Measurements from ENCODE around the gene ZNF423.

The ZNF423 gene

GRCh38 chr16:49463529-49463928 is 392.4 kb downstream of the ZNF423 start:
- DNase-seq = peak; percentile 86

GRCh38 chr16:49462989-49463371 is 392.9 kb downstream of the ZNF423 start:
- peak; percentile 16 for DNase-seq

DNA sequence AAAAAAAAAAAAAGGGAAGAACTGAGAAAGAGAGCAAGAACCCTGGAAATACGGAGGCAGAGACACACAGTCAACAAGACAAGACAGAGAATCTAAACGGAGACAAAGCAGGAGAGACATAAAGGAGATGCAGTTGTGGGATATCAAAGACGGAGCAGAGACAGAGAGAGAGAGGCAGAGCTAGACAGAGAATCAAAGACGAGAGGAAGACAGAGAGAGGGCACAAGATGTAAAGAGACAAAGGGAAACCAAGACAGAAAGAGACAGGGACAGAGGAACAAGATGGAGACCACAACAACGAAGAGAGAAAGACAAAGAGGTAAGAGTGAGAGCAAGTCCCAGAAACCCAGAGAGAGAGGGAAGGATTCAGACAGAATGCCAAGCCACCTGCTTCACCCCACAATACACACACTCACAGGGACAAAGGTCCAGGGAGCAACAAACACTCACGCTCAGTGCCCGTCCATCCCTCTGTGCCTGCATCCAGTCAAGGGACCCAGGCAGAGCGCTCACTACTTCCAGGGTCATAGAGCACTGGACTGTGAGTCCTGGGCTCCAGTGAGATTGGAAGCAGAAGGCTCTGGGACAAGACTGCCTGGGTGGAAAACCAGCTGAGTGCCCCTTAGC is 393.4 kb downstream of the ZNF423 start:
- DNase-seq = no peak

GRCh38 chr16:49461517-49461951 is 394.4 kb downstream of the ZNF423 start:
- peak; percentile 9 for DNase-seq

DNA sequence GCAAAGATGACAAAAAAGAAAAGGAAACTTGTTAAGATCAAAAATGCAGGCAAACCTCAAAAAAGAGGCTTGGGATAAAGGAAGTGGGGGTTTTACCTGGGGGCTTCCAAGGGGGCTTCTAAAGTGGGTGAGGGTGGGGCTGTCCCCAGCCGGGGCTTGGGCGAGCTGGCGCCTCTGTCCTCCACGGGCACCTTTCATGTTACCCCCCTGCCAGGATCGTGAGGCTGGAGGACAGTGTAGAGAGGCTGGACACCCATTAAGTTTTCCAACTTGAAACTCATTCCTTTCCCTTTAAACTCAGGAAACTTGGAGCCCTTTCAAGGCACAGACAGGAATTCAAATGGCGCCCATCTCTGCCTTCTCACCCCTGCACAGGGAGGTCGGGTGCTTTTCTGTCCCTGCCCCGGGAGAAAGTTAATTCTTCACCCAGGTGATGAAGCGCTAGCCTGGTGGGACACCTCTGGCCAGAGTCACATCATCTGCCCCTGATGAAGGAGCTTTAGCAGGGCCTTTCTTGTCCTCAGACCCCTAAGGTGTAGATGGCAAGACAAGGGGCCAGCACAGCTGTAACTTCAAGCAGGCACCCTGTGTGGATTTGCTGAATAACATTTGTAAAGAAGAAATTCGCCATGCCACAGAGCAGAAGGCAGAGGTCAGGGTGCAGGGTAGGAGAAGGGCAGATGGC is 395.0 kb downstream of the ZNF423 start:
- DNase-seq = peak; percentile 11

- DNase-seq = peak; percentile 4
Observed at GRCh38 chr16:49459953-49460735, 395.8 kb downstream of the ZNF423 start.

DNA sequence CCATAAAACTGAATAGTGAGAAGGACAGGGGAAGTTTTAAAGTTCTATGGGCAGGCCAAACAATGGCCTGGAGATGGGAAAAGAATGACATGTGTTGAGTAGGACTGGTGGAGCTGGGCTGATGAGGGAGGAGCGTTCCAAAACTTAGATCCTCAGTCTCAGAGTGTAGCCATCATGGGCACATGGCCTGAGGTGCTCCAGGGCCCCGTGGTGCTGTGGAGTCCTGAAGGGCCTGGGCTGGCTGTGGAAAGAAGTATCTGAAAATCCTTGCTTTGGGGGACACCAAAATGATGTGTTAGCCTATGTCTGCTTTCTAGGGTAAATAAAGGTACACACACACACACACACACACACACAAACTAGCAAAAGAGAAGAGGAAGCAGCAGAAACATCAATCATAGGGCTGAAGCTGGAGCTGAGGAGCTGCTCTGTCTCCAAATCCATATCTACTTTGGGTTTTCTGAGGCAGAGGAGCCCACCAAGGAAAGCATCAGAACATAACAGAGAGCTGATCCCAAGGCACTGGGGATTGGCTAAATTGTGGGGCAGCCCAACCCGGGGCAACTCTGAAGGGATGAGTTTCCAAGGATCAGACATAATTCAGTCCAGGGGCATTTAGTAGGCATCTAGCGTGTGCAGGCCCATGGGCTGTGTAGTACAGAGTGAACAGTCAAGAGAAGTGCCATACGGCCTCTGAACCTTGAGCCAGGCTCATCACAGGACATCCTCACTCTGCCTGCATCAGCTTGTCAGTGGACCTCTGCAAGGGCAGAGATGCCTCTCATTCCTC is 397.1 kb downstream of the ZNF423 start:
- DNase-seq = no peak

DNA sequence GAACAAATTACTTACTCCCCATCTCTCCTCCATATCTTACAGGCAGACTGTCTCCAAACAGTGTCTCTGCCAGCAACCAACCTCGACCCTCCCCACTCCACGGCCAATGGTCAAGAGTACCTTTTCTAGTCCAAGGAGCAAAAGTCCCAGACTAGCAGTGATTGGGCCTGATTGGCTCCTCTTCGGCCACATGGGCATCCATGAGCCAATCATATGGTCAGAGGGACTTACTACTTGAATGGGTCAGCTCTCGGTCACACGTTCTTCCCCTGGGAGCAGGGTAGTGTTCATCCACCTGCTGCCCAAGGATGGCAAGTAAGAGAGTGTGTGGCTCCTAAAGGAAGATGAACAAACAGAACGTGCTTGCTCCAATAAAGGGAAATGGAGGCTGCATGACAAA is 397.7 kb downstream of the ZNF423 start:
- DNase-seq = no peak

GRCh38 chr16:49457196-49457595 is 398.7 kb downstream of the ZNF423 start:
- no peak for DNase-seq

- DNase-seq = peak; percentile 5
Observed at GRCh38 chr16:49456763-49457162, 399.1 kb downstream of the ZNF423 start.

DNA sequence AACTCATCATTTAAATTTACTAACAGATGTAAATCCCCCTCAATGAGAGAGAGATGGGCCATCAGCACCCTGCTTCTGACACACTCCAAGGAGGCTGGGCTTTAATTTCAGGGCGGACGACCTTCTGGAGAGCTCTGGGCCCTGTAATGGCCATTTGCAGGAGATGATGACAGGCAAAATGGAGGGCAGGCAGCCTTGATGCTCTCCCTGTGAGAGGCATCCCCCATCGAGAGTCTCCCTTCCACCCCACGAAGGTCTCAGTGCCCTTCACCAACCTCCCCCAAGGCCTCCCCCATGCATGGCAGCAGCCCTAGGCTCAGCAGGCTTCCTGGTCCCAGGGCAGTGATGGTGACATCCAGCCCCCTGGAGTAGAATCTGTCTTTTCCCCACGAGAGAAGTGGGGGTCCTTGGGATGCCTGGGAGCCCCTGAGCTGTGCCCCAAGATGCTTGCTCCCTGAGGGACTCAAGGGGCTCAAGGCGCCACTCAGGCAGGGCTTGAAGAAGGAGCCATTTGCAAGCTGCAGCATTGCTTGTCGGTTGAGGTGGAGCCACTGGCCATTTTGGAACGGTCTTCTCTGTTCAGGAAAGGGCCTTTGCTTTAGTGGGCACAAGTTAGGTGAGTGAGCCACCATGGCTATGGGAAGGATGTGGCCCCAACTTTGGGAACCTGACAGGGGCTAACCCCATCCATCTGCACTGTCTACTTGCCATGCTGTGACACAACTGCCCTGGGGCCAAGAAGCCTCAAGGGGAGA is 399.7 kb downstream of the ZNF423 start:
- peak; percentile 13 for DNase-seq

DNA sequence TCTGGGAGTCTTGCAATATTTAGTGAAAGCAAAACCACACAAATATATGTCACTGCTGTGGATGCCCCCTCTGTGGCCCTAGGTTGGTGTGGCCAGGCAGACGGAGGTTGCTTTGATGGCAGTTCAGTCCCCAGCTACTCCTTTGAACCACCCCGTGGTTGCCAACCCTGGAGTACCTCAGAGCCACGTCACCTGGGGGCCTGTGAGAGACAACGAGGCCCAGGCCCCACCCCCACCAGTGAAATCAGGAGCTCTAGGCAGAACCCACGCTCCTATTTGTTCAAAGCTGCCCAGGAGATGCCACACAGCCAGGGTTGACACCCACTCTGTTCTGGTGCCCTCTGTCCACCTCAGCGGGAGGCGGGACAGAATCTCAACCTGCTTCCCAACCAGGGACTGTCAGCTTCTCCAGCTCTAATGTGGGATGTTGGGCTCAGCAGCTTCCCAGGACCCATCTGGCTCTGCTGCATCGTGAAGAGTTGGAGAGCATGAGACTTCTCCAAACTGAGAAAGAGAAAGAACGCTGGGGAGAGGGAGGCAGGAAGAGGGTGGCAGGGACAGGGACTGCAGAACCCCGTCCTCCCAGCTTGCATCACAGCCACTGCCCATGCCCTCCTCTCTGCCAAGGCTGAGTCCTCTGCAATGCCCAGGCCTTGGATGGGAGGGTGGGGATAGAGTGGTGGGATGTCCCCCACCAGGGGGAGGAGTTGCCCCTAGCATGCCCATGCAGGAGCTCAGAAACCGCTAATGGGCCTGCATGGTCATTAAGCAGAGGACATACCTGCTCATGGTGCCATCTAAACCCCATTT is 400.5 kb downstream of the ZNF423 start:
- DNase-seq = peak; percentile 11

DNA sequence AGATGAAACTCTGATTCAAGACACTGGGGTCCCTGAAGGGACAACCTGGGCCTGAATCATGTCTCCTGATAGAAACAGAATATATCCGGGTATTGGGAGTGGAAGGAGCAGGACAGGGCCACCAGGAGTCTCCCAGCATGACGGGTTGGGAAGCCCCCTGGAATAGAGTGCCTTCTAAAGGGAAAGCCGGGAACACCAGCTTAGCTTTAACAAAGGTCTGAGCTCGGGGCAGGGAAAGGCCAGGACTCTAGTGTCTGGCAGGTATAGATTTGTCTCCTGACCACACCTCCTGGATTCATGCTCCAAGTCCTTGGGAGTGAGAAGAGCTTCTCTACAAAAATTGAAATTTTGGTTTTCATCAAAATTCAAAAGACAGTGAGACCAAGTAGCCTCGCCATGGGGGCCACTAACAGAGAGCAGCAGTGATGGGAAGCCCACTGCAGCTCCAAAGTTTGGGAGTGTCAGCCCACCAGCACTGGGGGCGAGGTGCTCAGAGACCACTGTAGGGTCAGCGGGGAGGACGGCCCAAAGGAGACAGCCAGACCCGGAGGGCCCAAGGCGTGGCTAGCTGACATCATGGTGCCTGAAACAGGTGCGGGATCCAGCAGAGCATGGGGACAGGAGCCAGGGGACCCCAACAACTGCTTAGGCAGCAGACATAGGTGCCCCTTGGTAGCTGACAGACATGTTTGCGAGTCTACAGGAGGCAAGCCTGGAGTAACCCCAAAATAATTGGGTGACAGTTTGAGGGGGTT is 401.3 kb downstream of the ZNF423 start:
- DNase-seq = peak; percentile 13

- DNase-seq = peak; percentile 7
Observed at GRCh38 chr16:49453983-49454382, 401.9 kb downstream of the ZNF423 start.

DNA sequence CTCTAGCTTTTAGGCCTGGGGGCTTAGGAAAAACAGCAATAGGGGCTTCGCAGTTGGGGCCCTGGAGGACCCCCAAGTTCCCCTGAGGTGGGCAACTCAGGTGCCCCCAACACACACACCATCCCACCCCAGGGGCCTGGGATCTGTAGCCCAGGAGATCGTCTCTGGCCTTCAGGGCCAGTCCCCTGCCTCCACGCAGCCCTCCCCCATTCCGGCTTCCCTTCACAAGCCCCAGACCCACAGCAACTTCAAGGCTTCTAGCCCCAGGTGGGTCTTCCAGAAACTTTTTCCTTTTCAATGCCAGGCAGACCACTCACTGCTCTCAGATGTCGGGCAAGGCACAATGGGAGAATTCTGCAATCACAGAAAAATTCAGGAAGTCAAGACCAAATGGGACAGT is 402.9 kb downstream of the ZNF423 start:
- no peak for DNase-seq

DNA sequence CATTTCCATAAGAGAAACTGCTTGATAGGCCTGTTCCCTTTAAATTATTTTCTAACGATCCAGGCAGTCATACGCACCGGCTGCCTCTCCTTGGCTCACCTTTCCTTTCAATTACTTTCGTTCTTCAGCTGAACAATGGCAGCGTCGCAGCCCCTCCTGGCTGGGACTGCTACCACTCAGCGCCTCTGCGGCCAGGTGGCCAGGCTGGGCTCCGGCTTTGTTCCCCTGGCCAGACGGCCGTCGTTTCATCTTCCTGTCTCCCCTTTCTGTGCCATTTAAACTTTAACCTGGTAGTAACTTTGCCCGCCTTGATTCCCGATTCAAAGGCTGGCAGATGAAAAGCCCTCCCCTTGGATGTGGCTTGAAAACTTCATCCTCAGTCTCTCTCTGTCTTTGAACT is 403.3 kb downstream of the ZNF423 start:
- peak; percentile 1 for DNase-seq

DNA sequence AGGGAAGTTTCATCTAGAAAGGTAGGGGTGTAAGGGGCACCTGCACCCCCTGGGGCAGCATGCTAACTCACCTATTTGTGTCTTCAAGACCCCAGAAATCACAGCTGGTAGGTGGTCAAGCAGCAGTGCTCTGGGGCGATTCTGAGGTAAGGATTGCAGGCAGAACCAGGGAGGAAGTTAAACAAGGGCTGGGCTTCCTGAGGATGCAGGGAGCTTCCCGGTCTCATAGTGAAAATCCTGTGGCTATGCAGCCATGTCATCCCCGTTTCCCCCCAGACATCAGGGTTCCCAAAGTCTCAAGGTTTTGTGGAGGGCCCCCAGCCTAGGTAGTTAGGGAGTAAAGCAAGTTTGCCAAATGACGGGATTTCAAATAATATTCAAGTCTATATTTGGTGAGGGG is 403.8 kb downstream of the ZNF423 start:
- peak; percentile 9 for DNase-seq

DNA sequence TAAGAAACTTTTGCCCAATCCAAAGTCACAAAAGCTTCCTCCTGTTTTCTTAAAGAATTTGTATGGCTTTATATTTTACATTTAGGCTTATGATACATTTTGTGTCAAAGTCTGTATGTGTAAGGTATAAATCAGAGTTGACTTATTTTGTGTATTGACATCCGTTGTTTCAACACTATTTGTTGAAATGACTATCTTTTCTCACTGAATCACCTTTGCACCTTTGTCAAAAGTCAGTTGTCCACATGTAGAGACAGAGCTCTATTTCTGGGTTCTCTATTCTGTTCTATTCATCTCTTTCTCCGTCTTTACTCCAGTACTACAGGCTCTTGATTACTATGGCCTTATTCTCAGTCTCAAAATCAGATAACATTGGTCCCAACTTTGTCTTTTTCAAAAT is 409.1 kb downstream of the ZNF423 start:
- DNase-seq = no peak

- DNase-seq = no peak
Observed at GRCh38 chr16:49443576-49443975, 412.3 kb downstream of the ZNF423 start.

DNA sequence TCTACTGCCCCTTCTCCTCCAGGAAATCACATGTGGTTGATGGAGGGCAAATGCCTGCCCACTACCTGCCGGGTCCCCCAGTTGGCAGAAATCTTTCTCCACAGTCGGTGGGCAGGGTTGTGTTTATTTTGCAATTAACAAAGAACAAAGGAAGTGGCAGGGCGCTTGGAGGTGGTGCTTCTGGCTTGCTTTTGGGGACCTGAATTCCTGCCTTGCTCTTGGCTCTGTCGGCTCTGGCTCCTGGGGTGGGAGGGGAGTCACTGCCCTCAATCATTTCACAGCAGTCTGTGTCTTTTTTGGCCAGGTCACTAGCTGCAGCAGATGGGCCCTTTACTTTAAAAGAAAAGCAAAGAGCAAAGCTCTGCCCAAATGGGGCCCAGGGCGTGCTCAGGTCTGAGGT is 413.1 kb downstream of the ZNF423 start:
- no peak for DNase-seq

- DNase-seq = peak; percentile 78
Observed at GRCh38 chr16:49441366-49441780, 414.5 kb downstream of the ZNF423 start.

Data from CD4-positive, alpha-beta T cell treated with Interleukin-15 for 1 hour (primary cell).